Measurements from ENCODE around the gene WWTR1.

The WWTR1 gene

DNA sequence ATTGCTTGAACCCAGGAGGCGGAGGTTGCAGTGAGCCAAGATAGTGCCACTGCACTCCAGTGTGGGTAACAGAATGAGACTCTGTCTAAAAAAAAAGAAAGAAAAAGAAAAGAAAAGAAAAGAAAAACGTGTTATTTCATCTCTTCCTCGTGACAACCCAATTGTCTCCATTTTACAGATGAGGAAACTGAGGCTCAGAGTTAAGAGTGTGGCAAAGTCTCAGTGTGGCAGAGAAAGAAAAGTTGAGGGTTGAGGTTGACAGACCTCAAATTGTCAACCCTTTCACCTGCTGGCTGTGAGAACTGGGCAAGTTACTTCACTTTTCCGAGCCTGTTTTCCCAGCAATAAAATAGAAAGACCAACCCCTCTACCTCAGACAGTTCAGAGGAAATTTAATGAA, 123.7 kb downstream of the WWTR1 start:
- H3K4me3 ChIP-seq, result no peak overlapping the region
- no peak for TF ChIP-seq CTCF (IDR thresholded peaks at IDR 0.05)
- peak overlapping the region in 1 of 2 donors; percentile 81 for H3K27ac ChIP-seq
- DNase-seq (ENCODE audit: low spot score), result no peak

- H3K4me3 ChIP-seq, result peak overlapping the region; percentile 51
- peak overlapping the region; percentile 55 to 79 for H3K27ac ChIP-seq
- DNase-seq (ENCODE audit: low spot score), result no peak
- TF ChIP-seq CTCF (IDR thresholded peaks at IDR 0.05), result no peak
Measured at GRCh38 chr3:149532489-149533180, 125.2 kb downstream of the WWTR1 start.

GRCh38 chr3:149529099-149529498, 128.7 kb downstream of the WWTR1 start:
- TF ChIP-seq CTCF (IDR thresholded peaks at IDR 0.05), result no peak
- Histone ChIP-seq H3K27ac (no peak overlapping the region), H3K4me3 (no peak overlapping the region)
- no peak for DNase-seq (ENCODE audit: low spot score)

DNA sequence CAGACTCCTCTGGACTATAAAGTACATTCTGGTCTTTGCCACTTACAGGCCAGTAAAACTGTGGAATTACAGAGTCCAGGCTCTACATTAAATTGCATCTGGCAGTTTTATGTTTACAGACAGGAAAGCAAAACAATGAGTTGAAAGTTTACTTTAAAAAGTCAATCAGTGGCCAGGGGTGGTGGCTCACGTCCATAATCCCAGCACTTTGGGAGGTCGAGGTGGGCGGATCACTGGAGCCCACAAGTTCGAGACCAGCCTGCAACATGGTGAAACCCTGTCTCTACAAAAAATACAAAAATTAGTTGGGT, 129.5 kb downstream of the WWTR1 start:
- no peak for DNase-seq (ENCODE audit: low spot score)
- TF ChIP-seq CTCF (IDR thresholded peaks at IDR 0.05), result no peak
- H3K27ac ChIP-seq, result peak overlapping the region in 1 of 2 donors; percentile 46
- H3K4me3 ChIP-seq, result no peak overlapping the region

DNA sequence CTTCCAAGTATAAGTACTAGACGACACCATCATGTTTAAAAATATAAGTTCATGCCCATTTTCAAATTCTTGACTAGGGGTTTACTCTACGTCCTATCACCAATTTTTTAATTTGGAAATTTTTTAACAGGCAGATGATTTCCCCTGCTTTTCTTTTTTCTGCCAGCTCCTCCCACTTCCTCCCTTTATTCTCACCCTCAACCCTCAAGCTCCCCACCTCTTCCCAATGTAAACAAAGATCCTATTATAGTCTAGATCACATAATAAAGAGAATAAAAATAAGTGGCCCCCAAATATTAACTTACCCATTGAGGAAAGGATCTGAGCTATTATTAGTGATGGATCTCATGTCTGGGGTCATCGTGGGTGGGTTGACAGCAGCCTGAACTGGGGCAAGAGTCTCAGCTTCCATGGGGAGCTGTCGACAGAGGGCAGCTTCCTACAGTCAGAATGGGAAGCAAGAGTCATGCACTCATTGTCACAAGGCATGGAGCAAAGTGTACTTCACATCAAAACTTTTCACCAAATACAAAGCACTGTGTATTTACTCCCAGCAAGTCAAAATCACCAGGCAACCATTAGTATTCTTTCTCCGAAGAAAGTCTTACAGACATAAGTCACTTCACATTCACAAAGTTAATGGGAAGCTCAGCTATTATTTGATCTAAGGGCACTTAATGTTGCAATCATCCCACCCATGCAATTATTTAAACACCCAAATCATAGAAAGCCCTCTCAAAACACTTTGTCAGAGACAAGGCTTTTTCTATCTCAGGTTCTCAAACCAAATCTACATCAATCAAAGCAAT, 130.1 kb downstream of the WWTR1 start:
- no peak for TF ChIP-seq CTCF (IDR thresholded peaks at IDR 0.05)
- DNase-seq (ENCODE audit: low spot score), result no peak
- no peak overlapping the region for H3K4me3 ChIP-seq
- peak overlapping the region in 1 of 2 donors; percentile 46 for H3K27ac ChIP-seq

- TF ChIP-seq CTCF (IDR thresholded peaks at IDR 0.05), result no peak
- Histone ChIP-seq H3K4me3 (no peak overlapping the region), H3K27ac (no peak overlapping the region)
- DNase-seq (ENCODE audit: low spot score), result no peak
Measured at GRCh38 chr3:149523512-149524299, 134.1 kb downstream of the WWTR1 start.

All from coronary artery (tissue), 2 donors.